ENCODE measurements around the gene APOBEC2.
A peak's percentile ranks its signal among the peaks of the same experiment; 100 is the strongest.

Gene APOBEC2

DNA sequence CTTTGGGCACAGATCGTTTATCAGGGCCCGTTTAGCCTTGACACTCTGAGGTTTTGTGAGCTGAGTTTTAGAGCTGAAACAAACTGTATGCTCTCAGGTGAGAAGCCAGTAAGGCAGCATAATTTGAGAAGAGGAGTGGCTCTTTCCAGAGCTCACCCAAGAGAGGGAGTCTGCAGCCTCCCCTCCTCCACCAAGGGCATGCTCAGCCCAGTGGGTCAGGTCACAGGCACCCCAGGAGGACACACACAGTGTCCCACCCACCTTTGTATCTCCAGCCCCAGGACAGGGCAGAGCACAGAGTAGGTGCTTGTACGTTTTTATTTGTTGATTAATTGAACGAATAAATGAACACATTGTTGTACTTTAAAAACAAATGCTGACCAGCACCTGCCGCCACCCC lies 7.3 kb upstream of the APOBEC2 start:
- H3K27me3 Mint-ChIP-seq (ENCODE audit: low read depth, poor library complexity) = peaks cover 7% of the 10 kb centered on the region
- no peak overlapping the region for H3K27ac Mint-ChIP-seq
- no peak overlapping the region for H3K4me3 Mint-ChIP-seq
- H3K36me3 Mint-ChIP-seq (ENCODE audit: low read depth) = no peaks in the 10 kb centered on the region
- DNase-seq = no peak
- TF ChIP-seq, protein P1, sequence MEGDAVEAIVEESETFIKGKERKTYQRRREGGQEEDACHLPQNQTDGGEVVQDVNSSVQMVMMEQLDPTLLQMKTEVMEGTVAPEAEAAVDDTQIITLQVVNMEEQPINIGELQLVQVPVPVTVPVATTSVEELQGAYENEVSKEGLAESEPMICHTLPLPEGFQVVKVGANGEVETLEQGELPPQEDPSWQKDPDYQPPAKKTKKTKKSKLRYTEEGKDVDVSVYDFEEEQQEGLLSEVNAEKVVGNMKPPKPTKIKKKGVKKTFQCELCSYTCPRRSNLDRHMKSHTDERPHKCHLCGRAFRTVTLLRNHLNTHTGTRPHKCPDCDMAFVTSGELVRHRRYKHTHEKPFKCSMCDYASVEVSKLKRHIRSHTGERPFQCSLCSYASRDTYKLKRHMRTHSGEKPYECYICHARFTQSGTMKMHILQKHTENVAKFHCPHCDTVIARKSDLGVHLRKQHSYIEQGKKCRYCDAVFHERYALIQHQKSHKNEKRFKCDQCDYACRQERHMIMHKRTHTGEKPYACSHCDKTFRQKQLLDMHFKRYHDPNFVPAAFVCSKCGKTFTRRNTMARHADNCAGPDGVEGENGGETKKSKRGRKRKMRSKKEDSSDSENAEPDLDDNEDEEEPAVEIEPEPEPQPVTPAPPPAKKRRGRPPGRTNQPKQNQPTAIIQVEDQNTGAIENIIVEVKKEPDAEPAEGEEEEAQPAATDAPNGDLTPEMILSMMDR (IDR thresholded peaks at IDR 0.05) = no peak
- H3K9me3 Mint-ChIP-seq = no peaks in the 10 kb centered on the region
- peaks cover 45% of the 10 kb centered on the region for H3K4me1 Mint-ChIP-seq

DNA sequence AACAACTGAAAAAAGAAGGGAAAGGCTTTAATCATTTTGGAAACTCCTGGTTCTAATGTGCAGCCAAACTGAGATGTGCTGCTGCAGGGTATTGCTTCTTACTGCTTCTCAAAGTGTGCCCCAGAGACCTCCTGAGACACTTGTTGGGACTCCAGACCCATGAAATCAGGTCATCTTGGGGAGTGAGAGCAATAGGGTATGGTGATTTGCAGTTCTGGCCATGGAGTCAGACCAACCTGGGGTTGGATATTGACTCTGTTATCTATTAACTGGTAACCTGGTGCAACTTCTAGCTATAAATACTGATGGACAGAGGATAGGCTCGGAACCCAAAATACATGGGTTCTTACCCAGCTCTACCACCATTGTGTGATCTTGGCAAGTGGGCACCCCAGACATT lies 6.9 kb upstream of the APOBEC2 start:
- Mint-ChIP-seq H3K27ac (peak overlapping the region; percentile 42), H3K4me1 (peaks cover 48% of the 10 kb centered on the region), H3K27me3 (ENCODE audit: low read depth, poor library complexity) (peaks cover 7% of the 10 kb centered on the region), H3K4me3 (no peak overlapping the region), H3K9me3 (no peaks in the 10 kb centered on the region), H3K36me3 (ENCODE audit: low read depth) (no peaks in the 10 kb centered on the region)
- TF ChIP-seq, protein P1 (IDR thresholded peaks at IDR 0.05) = no peak
- DNase-seq = no peak

DNA sequence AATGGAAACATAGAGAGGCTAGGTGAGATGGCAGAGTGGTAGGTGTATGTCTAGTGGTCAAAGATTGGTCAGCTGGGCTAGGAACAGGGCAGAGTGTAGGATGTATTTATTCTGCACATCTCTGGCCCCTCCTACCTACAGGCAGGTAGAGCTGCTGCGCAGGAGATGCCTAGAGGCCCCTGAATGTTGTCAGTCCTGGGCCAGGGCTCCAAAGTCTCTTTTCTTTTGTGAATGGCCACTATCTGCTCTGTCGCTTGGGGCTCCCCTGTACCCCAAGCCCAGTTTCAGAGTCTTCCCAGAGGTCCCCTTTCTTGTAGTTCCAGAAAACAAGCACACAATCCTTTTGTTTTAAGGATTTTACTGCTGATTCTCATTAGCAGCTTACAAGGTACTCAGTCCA lies 5.7 kb upstream of the APOBEC2 start:
- Mint-ChIP-seq H3K36me3 (ENCODE audit: low read depth) (no peaks in the 10 kb centered on the region), H3K4me3 (no peak overlapping the region), H3K27ac (no peak overlapping the region), H3K9me3 (no peaks in the 10 kb centered on the region), H3K4me1 (peaks cover 59% of the 10 kb centered on the region), H3K27me3 (ENCODE audit: low read depth, poor library complexity) (peaks cover 9% of the 10 kb centered on the region)
- DNase-seq = no peak
- TF ChIP-seq, protein P1 (IDR thresholded peaks at IDR 0.05) = no peak

DNA sequence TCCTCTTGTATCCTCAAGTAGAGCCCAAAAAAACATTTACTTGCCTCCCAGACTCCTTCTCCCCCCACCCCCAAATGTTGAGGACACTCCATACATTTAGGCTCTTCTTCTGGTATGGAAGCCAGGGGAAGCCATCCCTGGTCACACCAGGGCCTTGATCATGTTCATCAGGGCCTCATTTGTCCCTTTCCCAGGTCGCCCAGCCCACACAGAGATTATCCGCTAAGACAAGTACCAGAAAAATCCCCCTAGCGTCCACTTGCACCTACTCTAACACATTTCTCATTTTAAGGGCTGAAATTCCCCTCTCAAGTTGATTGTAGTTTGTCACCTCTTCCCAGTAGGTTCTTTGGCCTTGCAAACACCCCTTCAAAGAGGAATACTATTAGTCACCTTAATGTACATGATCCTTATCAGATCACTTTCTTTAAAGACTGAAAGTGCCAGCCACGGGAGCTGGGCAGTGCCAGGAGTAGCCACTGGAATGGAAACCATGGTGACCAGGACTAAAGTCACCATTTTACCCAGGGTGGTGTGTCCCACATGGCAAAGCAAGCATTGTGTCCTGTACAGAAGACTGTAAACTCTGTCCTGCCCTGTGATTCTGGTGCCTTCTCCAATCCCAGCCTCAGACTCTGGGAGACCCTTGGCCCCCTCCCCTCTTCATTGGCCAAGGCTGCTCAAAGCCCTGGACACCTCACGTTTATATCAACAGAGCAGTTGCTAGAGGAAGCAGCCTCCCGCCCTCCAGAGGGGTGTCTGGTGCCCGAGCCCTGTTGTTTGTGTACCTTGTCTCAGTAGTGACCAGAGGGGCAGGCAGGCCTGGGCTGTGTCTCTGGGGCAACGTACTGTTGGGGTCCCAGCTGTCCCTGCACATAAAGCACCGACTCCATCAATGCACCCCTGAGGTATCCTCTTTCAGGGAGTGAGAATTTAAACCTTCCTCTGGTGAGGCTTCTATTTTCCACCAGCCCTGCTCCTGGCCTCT lies 5.0 kb upstream of the APOBEC2 start:
- DNase-seq = no peak
- H3K4me1 Mint-ChIP-seq = peaks cover 67% of the 10 kb centered on the region
- H3K27ac Mint-ChIP-seq = peak overlapping the region; percentile 95
- peak overlapping the region; percentile 36 for H3K4me3 Mint-ChIP-seq
- no peaks in the 10 kb centered on the region for H3K9me3 Mint-ChIP-seq
- TF ChIP-seq, protein P1 (IDR thresholded peaks at IDR 0.05) = no peak
- peaks cover 9% of the 10 kb centered on the region for H3K27me3 Mint-ChIP-seq (ENCODE audit: low read depth, poor library complexity)
- H3K36me3 Mint-ChIP-seq (ENCODE audit: low read depth) = no peaks in the 10 kb centered on the region

DNA sequence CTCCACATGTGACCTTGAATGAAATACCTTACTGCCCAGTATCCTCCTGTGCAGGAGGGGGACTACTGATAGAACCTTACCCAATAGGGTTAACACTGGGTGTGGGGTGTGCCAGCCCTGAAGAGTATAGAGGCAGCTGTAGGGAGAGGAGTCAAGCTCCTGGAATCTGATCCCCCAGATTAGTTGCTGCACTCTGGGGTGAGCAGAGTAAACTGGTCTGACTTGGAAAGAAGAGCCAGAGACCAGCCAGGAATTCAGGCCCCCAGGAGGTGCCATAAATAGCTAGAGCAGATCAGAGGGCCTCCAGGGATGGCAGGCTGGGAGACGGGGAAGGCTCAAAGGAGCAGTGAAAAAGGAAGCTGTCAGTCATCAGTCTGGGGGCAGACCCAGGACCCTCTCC lies 3.5 kb upstream of the APOBEC2 start:
- peak; percentile 35 for DNase-seq
- Mint-ChIP-seq H3K27me3 (ENCODE audit: low read depth, poor library complexity) (peaks cover 9% of the 10 kb centered on the region), H3K36me3 (ENCODE audit: low read depth) (no peaks in the 10 kb centered on the region), H3K4me3 (no peak overlapping the region), H3K27ac (peak overlapping the region; percentile 95), H3K4me1 (peaks cover 80% of the 10 kb centered on the region), H3K9me3 (no peaks in the 10 kb centered on the region)
- TF ChIP-seq, protein P1 (IDR thresholded peaks at IDR 0.05) = no peak

Measured in nephron progenitor cell (in vitro differentiated cells).